HuH-7 (cell line): ENCODE measurements around the gene AMPD2.
"Not testable (repeated sequence)": the region's sequence is repeated elsewhere in the genome, so short reads cannot be mapped to it uniquely, and the experiment has no call there.

Source experiments
- DNase-seq: peaks from one replicate; pipeline ENCODE4 v3.0.0; 2011; ENCODE audit warnings: low spot score

The AMPD2 gene

GRCh38 chr1:109653306-109653705 is 33.7 kb downstream of the AMPD2 start:
- DNase-seq = no peak

GRCh38 chr1:109654519-109654918 is 34.9 kb downstream of the AMPD2 start:
- no peak for DNase-seq

GRCh38 chr1:109655615-109656519 is 36.2 kb downstream of the AMPD2 start, which contains the start of gene GSTM4:
GSTM4 (plus strand) TSS chr1:109656099; CDS start chr1:109656390, 291 bp downstream.
- peak; percentile 84 for DNase-seq

- DNase-seq = no peak
Observed at GRCh38 chr1:109657395-109657794, 37.8 kb downstream of the AMPD2 start.

GRCh38 chr1:109657970-109658369 is 38.3 kb downstream of the AMPD2 start:
- DNase-seq = no peak

- no peak for DNase-seq
Observed at GRCh38 chr1:109658533-109659042, 39.0 kb downstream of the AMPD2 start.

GRCh38 chr1:109659145-109659544 is 39.5 kb downstream of the AMPD2 start:
- DNase-seq = no peak

- no peak for DNase-seq
Observed at GRCh38 chr1:109659997-109660690, 40.5 kb downstream of the AMPD2 start.

- DNase-seq = not testable (repeated sequence)
Observed at GRCh38 chr1:109660691-109661026, 41.0 kb downstream of the AMPD2 start.

GRCh38 chr1:109661391-109661790 is 41.8 kb downstream of the AMPD2 start:
- no peak for DNase-seq

GRCh38 chr1:109664671-109665070 is 45.0 kb downstream of the AMPD2 start:
- DNase-seq = no peak

- DNase-seq = peak; percentile 92
Observed at GRCh38 chr1:109667452-109668122, 48.0 kb downstream of the AMPD2 start, which contains the start of gene GSTM2. GSTM2 (plus strand) TSS chr1:109668057; CDS start chr1:109668116, 59 bp downstream.

GRCh38 chr1:109668123-109668775 is 48.6 kb downstream of the AMPD2 start:
- DNase-seq = no peak

- DNase-seq = no peak
Observed at GRCh38 chr1:109669246-109669948, 49.8 kb downstream of the AMPD2 start.

- not testable (repeated sequence) for DNase-seq
Observed at GRCh38 chr1:109669949-109670302, 50.3 kb downstream of the AMPD2 start.

- no peak for DNase-seq
Observed at GRCh38 chr1:109671067-109671466, 51.4 kb downstream of the AMPD2 start.

- not testable (repeated sequence) for DNase-seq
Observed at GRCh38 chr1:109673861-109674260, 54.2 kb downstream of the AMPD2 start.

- DNase-seq = not testable (repeated sequence)
Observed at GRCh38 chr1:109676683-109677381, 57.2 kb downstream of the AMPD2 start.

- DNase-seq = no peak
Observed at GRCh38 chr1:109677459-109677858, 57.8 kb downstream of the AMPD2 start.

- not testable (repeated sequence) for DNase-seq
Observed at GRCh38 chr1:109678637-109679036, 59.0 kb downstream of the AMPD2 start.
